HepG2 (cell line): Measurements from ENCODE around the gene DNAJB8. TPM values are rescaled to one million over a fixed set of nuclear protein-coding genes. Genes with fewer than 3 reads are reported as not detected.

Experiments used
- HDAC1 ChIP-seq: sonication (generic); formaldehyde crosslinking; IDR thresholded peaks from 2 replicates; pipeline ENCODE4 v1.5.1; 2020; ENCODE audit warnings: mild to moderate bottlenecking, missing genetic modification reagents
- HNRNPK ChIP-seq: fragments of 200-400 bp; formaldehyde crosslinking; IDR thresholded peaks from 2 replicates; pipeline ENCODE4 v1.6.1; 2018; ENCODE audit warnings: low read length, low read depth, moderate library complexity, mild to moderate bottlenecking; ENCODE audit not compliant: poor library complexity, severe bottlenecking
- LCORL ChIP-seq, 2 experiments: fragments of 450-650 bp in 1 of 2; sonication (generic) in 1 of 2; formaldehyde crosslinking in 1 of 2; IDR thresholded peaks; 2 replicates each; pipeline versions ENCODE4 v1.5.0 to v1.6.1; 2017 to 2020; ENCODE audit warnings: antibody characterized with exemption in 1 of 2, missing genetic modification reagents in 1 of 2
- POGZ ChIP-seq: sonication (generic); formaldehyde crosslinking; IDR thresholded peaks from 2 replicates; pipeline ENCODE4 v1.4.0; 2020; ENCODE audit warnings: mild to moderate bottlenecking, missing genetic modification reagents
- RAD21 ChIP-seq: fragments of 450-650 bp; formaldehyde crosslinking; IDR thresholded peaks from 2 replicates; pipeline ENCODE4 v1.5.0; 2020; ENCODE audit warnings: mild to moderate bottlenecking
- REL ChIP-seq: sonication (generic); formaldehyde crosslinking; conservative IDR thresholded peaks from 2 replicates; pipeline ENCODE4 v1.8.0; 2022; ENCODE audit warnings: mild to moderate bottlenecking, missing genetic modification reagents, moderate library complexity
- SKIL ChIP-seq: sonication (generic); formaldehyde crosslinking; IDR thresholded peaks from 2 replicates; pipeline ENCODE4 v1.8.0; 2022; ENCODE audit warnings: missing genetic modification reagents, mild to moderate bottlenecking, moderate library complexity, borderline replicate concordance
- SMYD3 ChIP-seq: sonication (generic); formaldehyde crosslinking; IDR thresholded peaks from 2 replicates; pipeline ENCODE4 v1.8.1; 2023; ENCODE audit warnings: mild to moderate bottlenecking, missing genetic modification reagents
- TEAD2 ChIP-seq: sonication (generic); formaldehyde crosslinking; IDR thresholded peaks from 2 replicates; pipeline ENCODE4 v1.9.0; 2021; ENCODE audit warnings: missing genetic modification reagents
- THRA ChIP-seq: sonication (generic); formaldehyde crosslinking; IDR thresholded peaks from 2 replicates; pipeline ENCODE4 v1.4.0; 2020; ENCODE audit warnings: missing genetic modification reagents, borderline replicate concordance
- ZBTB44 ChIP-seq: sonication (generic); formaldehyde crosslinking; IDR thresholded peaks from 2 replicates; pipeline ENCODE4 v1.4.0; 2020; ENCODE audit warnings: missing genetic modification reagents
- ZMYM3 ChIP-seq: sonication (generic); formaldehyde crosslinking; IDR thresholded peaks from 2 replicates; pipeline ENCODE4 v1.5.1; 2020; ENCODE audit warnings: mild to moderate bottlenecking, missing genetic modification reagents
- ZNF224 ChIP-seq: sonication (generic); formaldehyde crosslinking; IDR thresholded peaks from 2 replicates; pipeline ENCODE4 v1.5.0; 2020; ENCODE audit warnings: mild to moderate bottlenecking, missing genetic modification reagents
- ZNF234 ChIP-seq: sonication (generic); formaldehyde crosslinking; conservative IDR thresholded peaks from 2 replicates; pipeline ENCODE4 v1.5.1; 2020; ENCODE audit warnings: mild to moderate bottlenecking, missing genetic modification reagents
- ZNF296 ChIP-seq: sonication (generic); formaldehyde crosslinking; conservative IDR thresholded peaks from 2 replicates; pipeline ENCODE4 v1.5.0; 2020; ENCODE audit warnings: mild to moderate bottlenecking, missing genetic modification reagents
- ZNF329 ChIP-seq: sonication (generic); formaldehyde crosslinking; IDR thresholded peaks from 2 replicates; pipeline ENCODE4 v1.9.0; 2021; ENCODE audit warnings: low read depth, mild to moderate bottlenecking, missing genetic modification reagents
- ZNF337 ChIP-seq: sonication (generic); formaldehyde crosslinking; IDR thresholded peaks from 2 replicates; pipeline ENCODE4 v1.5.1; 2020; ENCODE audit warnings: missing genetic modification reagents, low read depth, mild to moderate bottlenecking, borderline replicate concordance
- ZNF354B ChIP-seq: sonication (generic); formaldehyde crosslinking; IDR thresholded peaks from 2 replicates; pipeline ENCODE4 v1.8.0; 2022; ENCODE audit warnings: mild to moderate bottlenecking, missing genetic modification reagents
- polyA plus RNA-seq, 8 experiments: library from polyadenylated mRNA; depleted of rRNA in 3 of 8; stranded (reverse) in 7 of 8; unstranded in 1 of 8; fragments of >200 nt; fragmentation: Illumina TruSeq in 4 of 8; extraction: Trizol in 4 of 8; gene quantifications; 2 replicates each; pipeline versions ENCODE4 v1.2.1 to v1.2.3, GENCODE V29; 2011 to 2016; ENCODE audit warnings: low read depth in 4 of 8, missing spikeins in 1 of 8, mixed read lengths in 1 of 8; ENCODE audit not compliant: insufficient read depth in 1 of 8
- total RNA-seq, 5 experiments: library from RNA; depleted of rRNA; stranded (reverse); fragments of >200 nt; fragmentation: Illumina TruSeq; extraction: Trizol; gene quantifications; 2 replicates each; pipeline ENCODE4 v1.2.3, GENCODE V29; 2016; ENCODE audit warnings: low read depth in 1 of 5
- TF ChIP-seq, protein P1 (sequence below): sonication (generic); formaldehyde crosslinking; IDR thresholded peaks from 2 replicates; pipeline ENCODE4 v1.4.0; 2020; ENCODE audit warnings: missing genetic modification reagents, borderline replicate concordance

The DNAJB8 gene
- total and polyA plus RNA-seq, 2 of the 13 experiments (the other 11 are each of a cell fraction or from before 2014, with no cell fraction given), result not detected

GRCh38 chr3:128487813-128488635 is 21.3 kb upstream of the DNAJB8 start (continued):
- TF ChIP-seq ZBTB44 (CRISPR knock-in tag) (no peak), THRA (CRISPR knock-in tag) (peak; percentile 25; the same call in 1 of the 2 replicates), LCORL (IDR thresholded peaks at IDR 0.05) (no peak), LCORL (CRISPR knock-in tag; IDR thresholded peaks at IDR 0.05) (peak; percentile 50), ZMYM3 (no peak), HNRNPK (peak; percentile 75), TEAD2 (CRISPR knock-in tag) (no peak), ZNF234 (CRISPR knock-in tag) (no peak), ZNF296 (peak; percentile 65; the same call in 1 of the 2 replicates), REL (CRISPR knock-in tag) (peak; percentile 69; the same call in 1 of the 2 replicates), RAD21 (CRISPR knock-in tag) (no peak; the same call in 1 of the 2 replicates), ZNF337 (CRISPR knock-in tag) (peak; percentile 50; the same call in 1 of the 2 replicates), SKIL (CRISPR knock-in tag) (peak; percentile 35; the same call in 1 of the 2 replicates), HDAC1 (CRISPR knock-in tag) (peak; percentile 77), ZNF354B (CRISPR knock-in tag) (peak; percentile 47; the same call in 1 of the 2 replicates), ZNF224 (peak; percentile 88; the same call in 1 of the 2 replicates), ZNF329 (no peak), POGZ (peak; percentile 75; the same call in 1 of the 2 replicates), SMYD3 (peak; percentile 82; the same call in 1 of the 2 replicates)
- TF ChIP-seq, protein P1, sequence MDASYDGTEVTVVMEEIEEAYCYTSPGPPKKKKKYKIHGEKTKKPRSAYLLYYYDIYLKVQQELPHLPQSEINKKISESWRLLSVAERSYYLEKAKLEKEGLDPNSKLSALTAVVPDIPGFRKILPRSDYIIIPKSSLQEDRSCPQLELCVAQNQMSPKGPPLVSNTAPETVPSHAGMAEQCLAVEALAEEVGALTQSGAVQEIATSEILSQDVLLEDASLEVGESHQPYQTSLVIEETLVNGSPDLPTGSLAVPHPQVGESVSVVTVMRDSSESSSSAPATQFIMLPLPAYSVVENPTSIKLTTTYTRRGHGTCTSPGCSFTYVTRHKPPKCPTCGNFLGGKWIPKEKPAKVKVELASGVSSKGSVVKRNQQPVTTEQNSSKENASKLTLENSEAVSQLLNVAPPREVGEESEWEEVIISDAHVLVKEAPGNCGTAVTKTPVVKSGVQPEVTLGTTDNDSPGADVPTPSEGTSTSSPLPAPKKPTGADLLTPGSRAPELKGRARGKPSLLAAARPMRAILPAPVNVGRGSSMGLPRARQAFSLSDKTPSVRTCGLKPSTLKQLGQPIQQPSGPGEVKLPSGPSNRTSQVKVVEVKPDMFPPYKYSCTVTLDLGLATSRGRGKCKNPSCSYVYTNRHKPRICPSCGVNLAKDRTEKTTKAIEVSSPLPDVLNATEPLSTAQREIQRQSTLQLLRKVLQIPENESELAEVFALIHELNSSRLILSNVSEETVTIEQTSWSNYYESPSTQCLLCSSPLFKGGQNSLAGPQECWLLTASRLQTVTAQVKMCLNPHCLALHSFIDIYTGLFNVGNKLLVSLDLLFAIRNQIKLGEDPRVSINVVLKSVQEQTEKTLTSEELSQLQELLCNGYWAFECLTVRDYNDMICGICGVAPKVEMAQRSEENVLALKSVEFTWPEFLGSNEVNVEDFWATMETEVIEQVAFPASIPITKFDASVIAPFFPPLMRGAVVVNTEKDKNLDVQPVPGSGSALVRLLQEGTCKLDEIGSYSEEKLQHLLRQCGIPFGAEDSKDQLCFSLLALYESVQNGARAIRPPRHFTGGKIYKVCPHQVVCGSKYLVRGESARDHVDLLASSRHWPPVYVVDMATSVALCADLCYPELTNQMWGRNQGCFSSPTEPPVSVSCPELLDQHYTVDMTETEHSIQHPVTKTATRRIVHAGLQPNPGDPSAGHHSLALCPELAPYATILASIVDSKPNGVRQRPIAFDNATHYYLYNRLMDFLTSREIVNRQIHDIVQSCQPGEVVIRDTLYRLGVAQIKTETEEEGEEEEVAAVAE (CRISPR knock-in tag), result no peak
